Stomach (tissue), 9 donors: Measurements from ENCODE around the gene TMEM150A. TPM values are rescaled to one million over a fixed set of nuclear protein-coding genes. Genes with fewer than 3 reads are reported as not detected.

Experiments
- DNase-seq, 2 donors: peaks; one replicate each; pipeline versions ENCODE4 v3.0.0 to v3.0.0-alpha.2; 2013 to 2019
- H3K27ac ChIP-seq, 5 donors: fragments of 200-600 bp in 4 of 5; sonication (generic) in 4 of 5; one replicate each; pipeline ENCODE4 v1.5.1; 2013 to 2019; ENCODE audit warnings: mild to moderate bottlenecking in 1 of 5, moderate library complexity in 1 of 5
- H3K27me3 ChIP-seq, 3 donors: fragments of 200-600 bp; sonication (generic); one replicate each; pipeline ENCODE4 v1.5.1; 2017 to 2019; ENCODE audit warnings: mixed run types in 1 of 3
- H3K36me3 ChIP-seq, 4 donors: fragments of 200-600 bp; sonication (generic); 1 replicate in 3 of 4; 2 replicates in 1 of 4; pipeline ENCODE4 v1.5.1; 2016 to 2019
- H3K4me1 ChIP-seq, 4 donors: fragments of 200-600 bp; sonication (generic); one replicate each; pipeline ENCODE4 v1.5.1; 2016 to 2019
- H3K4me3 ChIP-seq, 4 donors: fragments of 200-600 bp; sonication (generic) in 3 of 4; one replicate each; pipeline ENCODE4 v1.5.1; 2016 to 2019; ENCODE audit warnings: mild to moderate bottlenecking in 1 of 4
- H3K9me3 ChIP-seq, 4 donors: fragments of 200-600 bp; sonication (generic); one replicate each; pipeline ENCODE4 v1.5.1; 2016 to 2019
- EP300 ChIP-seq: sonication (generic); formaldehyde crosslinking; IDR thresholded peaks from one replicate; pipeline ENCODE4 v1.6.1; 2017; ENCODE audit warnings: antibody characterized with exemption
- POLR2A ChIP-seq, 4 donors: fragments of 450-650 bp; IDR thresholded peaks; one replicate each; pipeline ENCODE4 v1.6.1; 2016; ENCODE audit warnings: antibody characterized with exemption in 4 of 4, control low read depth in 2 of 4, mild to moderate bottlenecking in 1 of 4, moderate library complexity in 1 of 4
- POLR2AphosphoS5 ChIP-seq, 3 donors: sonication (generic); formaldehyde crosslinking; IDR thresholded peaks; one replicate each; pipeline ENCODE4 v1.6.1; 2016; ENCODE audit warnings: antibody characterized with exemption in 3 of 3
- WGBS, 5 donors: extraction: QIAGEN DNeasy Blood & Tissue Kit in 3 of 5; methylation state at CpG; one replicate each; pipeline versions ENCODE4 v1.1.5 to v1.1.7; 2013 to 2018; 5-methylcytosine and 5-hydroxymethylcytosine counted together
- intact Hi-C: fragments of 100-400 bp; cut with DNase I; formaldehyde crosslinking; loops from one replicate; pipeline ENCODE4 v1.15.1; 2023; ENCODE audit warnings: low total_unique reads
- polyA plus RNA-seq, 3 donors: library from polyadenylated mRNA; stranded (reverse); fragments of 200-250 nt; gene quantifications; one replicate each; pipeline ENCODE4 v1.2.3, GENCODE V29; 2013
- small RNA-seq, 4 donors: library from RNA; depleted of rRNA; stranded (forward); fragments of <200 nt; gene quantifications; one replicate each; pipeline ENCODE3, GENCODE V24; 2016
- total RNA-seq, 5 donors: library from RNA; depleted of rRNA; stranded (reverse); fragments of >200 nt; gene quantifications; one replicate each; pipeline versions ENCODE4 v1.1.0 to v1.2.3, GENCODE V29; 2014 to 2016
- TF ChIP-seq, protein P1 (sequence below), 7 experiments: fragments of 450-650 bp in 4 of 7; fragments of 200-600 bp in 3 of 7; sonication (generic) in 3 of 7; IDR thresholded peaks; one replicate each; pipeline ENCODE4 v1.5.1; 2016 to 2019; ENCODE audit warnings: antibody characterized with exemption in 7 of 7, control low read depth in 2 of 7, mild to moderate bottlenecking in 1 of 7
- donor health status: healthy with polysubstance abuse.
- donor health status: Bipolar disorder and iron deficiency.
- donor health status: healthy.

Gene TMEM150A
- total and polyA plus RNA-seq, 8 donors = 5.0 to 62.4 (median 24.6) TPM; not detected in 1

DNA sequence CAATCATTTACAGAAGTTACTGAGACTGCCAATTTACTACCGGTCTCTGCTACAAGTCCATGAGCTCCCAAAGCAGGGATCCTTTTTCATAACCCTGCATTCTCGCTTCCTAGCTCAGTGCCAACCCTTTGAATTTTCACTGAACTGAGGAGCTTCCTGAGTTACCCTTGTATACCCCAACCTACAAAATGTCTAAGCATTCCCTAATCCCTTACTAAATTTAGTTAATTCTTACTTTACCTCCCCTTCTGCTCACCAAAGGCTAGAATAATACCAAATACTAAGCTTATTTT, 53.9 kb downstream of the TMEM150A start:
- 32 to 71% (median 52%) methylated on average over 2 of the region's 2 CpGs for WGBS, 5 donors
- intact Hi-C loops = no loop called here
- Histone ChIP-seq H3K27ac (peak overlapping the region in 3 of 5 donors; percentile 56 to 100 (median 99)), H3K9me3 (no peaks in the 10 kb centered on the region), H3K4me3 (no peak overlapping the region), H3K36me3 (peaks cover 39 to 95% (median 82%) of the 10 kb centered on the region in 4 donors), H3K27me3 (no peaks in the 10 kb centered on the region), H3K4me1 (peaks cover 15 to 81% (median 43%) of the 10 kb centered on the region in 4 donors)
- no peak for DNase-seq
- TF ChIP-seq EP300 = no peak
- TF ChIP-seq POLR2AphosphoS5 (IDR thresholded peaks at IDR 0.05) = no peak
- TF ChIP-seq, protein P1, sequence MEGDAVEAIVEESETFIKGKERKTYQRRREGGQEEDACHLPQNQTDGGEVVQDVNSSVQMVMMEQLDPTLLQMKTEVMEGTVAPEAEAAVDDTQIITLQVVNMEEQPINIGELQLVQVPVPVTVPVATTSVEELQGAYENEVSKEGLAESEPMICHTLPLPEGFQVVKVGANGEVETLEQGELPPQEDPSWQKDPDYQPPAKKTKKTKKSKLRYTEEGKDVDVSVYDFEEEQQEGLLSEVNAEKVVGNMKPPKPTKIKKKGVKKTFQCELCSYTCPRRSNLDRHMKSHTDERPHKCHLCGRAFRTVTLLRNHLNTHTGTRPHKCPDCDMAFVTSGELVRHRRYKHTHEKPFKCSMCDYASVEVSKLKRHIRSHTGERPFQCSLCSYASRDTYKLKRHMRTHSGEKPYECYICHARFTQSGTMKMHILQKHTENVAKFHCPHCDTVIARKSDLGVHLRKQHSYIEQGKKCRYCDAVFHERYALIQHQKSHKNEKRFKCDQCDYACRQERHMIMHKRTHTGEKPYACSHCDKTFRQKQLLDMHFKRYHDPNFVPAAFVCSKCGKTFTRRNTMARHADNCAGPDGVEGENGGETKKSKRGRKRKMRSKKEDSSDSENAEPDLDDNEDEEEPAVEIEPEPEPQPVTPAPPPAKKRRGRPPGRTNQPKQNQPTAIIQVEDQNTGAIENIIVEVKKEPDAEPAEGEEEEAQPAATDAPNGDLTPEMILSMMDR (IDR thresholded peaks at IDR 0.05) = no peak
- no peak for TF ChIP-seq POLR2A (IDR thresholded peaks at IDR 0.05)

Small RNA genes lying within 50 kb of the gene (small RNA-seq; reads per million reads assigned to genes)
- 0 reads per million in 4 donors for gene RN7SL126P

Other genes starting within 250 kb of the TMEM150A start
- gene RETSAT, start 248.2 kb downstream of the TMEM150A start, total RNA-seq = 10 to 100 TPM; 22.2 to 90.1 (median 83.9) TPM
- 10 to 100 TPM; 11.5 to 23.9 (median 19.4) TPM for gene RETSAT, start 248.2 kb downstream of the TMEM150A start, polyA plus RNA-seq
- 10 to 100 TPM; 16.9 to 43.8 (median 21.7) TPM for gene ELMOD3, start 247.9 kb downstream of the TMEM150A start, total RNA-seq
- 10 to 100 TPM; 13.4 to 19.7 (median 17.0) TPM for gene ELMOD3, start 247.9 kb downstream of the TMEM150A start, polyA plus RNA-seq
- gene CAPG, start 192.3 kb downstream of the TMEM150A start, total RNA-seq = 100 to 1,000 TPM in 2 of 5 donors, 10 to 100 TPM in 3; 35.0 to 135 (median 50.8) TPM
- gene CAPG, start 192.3 kb downstream of the TMEM150A start, polyA plus RNA-seq = 100 to 1,000 TPM; 146 to 350 (median 157) TPM
- 10 to 100 TPM in 2 of 5 donors, 1 to 10 TPM in 1, not detected in 2; 2.2 to 14.5 (median 13.4) TPM for gene SH2D6, start 184.0 kb downstream of the TMEM150A start, total RNA-seq
- 1 to 10 TPM; 1.1 to 2.3 (median 1.2) TPM for gene SH2D6, start 184.0 kb downstream of the TMEM150A start, polyA plus RNA-seq
- gene MAT2A, start 63.5 kb downstream of the TMEM150A start, total RNA-seq = 100 to 1,000 TPM in 3 of 5 donors, 10 to 100 TPM in 2; 88.7 to 278 (median 190) TPM
- 100 to 1,000 TPM in 1 of 3 donors, 10 to 100 TPM in 2; 73.3 to 107 (median 91.2) TPM for gene MAT2A, start 63.5 kb downstream of the TMEM150A start, polyA plus RNA-seq
- gene GGCX, start 41.2 kb downstream of the TMEM150A start, total RNA-seq = 10 to 100 TPM; 12.2 to 87.5 (median 19.6) TPM
- 10 to 100 TPM in 2 of 3 donors, 1 to 10 TPM in 1; 5.2 to 15.1 (median 14.9) TPM for gene GGCX, start 41.2 kb downstream of the TMEM150A start, polyA plus RNA-seq
- gene VAMP8, start 25.1 kb downstream of the TMEM150A start, total RNA-seq = 100 to 1,000 TPM in 2 of 5 donors, 10 to 100 TPM in 1, 1 to 10 TPM in 1, not detected in 1; 2.2 to 191 (median 79.6) TPM
- gene VAMP8, start 25.1 kb downstream of the TMEM150A start, polyA plus RNA-seq = 100 to 1,000 TPM; 358 to 568 (median 435) TPM
- gene VAMP5, start 18.3 kb downstream of the TMEM150A start, total RNA-seq = 10 to 100 TPM in 4 of 5 donors, 1 to 10 TPM in 1; 7.7 to 82.6 (median 29.5) TPM
- 10 to 100 TPM; 87.7 to 95.1 (median 90.4) TPM for gene VAMP5, start 18.3 kb downstream of the TMEM150A start, polyA plus RNA-seq
- gene RNF181, start 7.0 kb downstream of the TMEM150A start, total RNA-seq = 100 to 1,000 TPM in 1 of 5 donors, 10 to 100 TPM in 3, not detected in 1; 11.3 to 143 (median 79.1) TPM
- gene RNF181, start 7.0 kb downstream of the TMEM150A start, polyA plus RNA-seq = 100 to 1,000 TPM; 217 to 272 (median 223) TPM
- 10 to 100 TPM; 12.7 to 40.8 (median 19.7) TPM for gene C2orf68, start 9.4 kb upstream of the TMEM150A start, total RNA-seq
- 10 to 100 TPM; 19.9 to 22.5 (median 20.5) TPM for gene C2orf68, start 9.4 kb upstream of the TMEM150A start, polyA plus RNA-seq
- gene USP39, start 13.5 kb upstream of the TMEM150A start, total RNA-seq = 100 to 1,000 TPM in 2 of 5 donors, 10 to 100 TPM in 3; 17.5 to 454 (median 51.0) TPM
- 10 to 100 TPM; 30.9 to 38.6 (median 37.5) TPM for gene USP39, start 13.5 kb upstream of the TMEM150A start, polyA plus RNA-seq
- 1,000 to 10,000 TPM in 1 of 5 donors, 10 to 100 TPM in 1, 1 to 10 TPM in 1, under 1 TPM in 1, not detected in 1; 0.14 to 4,040 (median 7.4) TPM for gene SFTPB, start 65.5 kb upstream of the TMEM150A start, total RNA-seq
- gene SFTPB, start 65.5 kb upstream of the TMEM150A start, polyA plus RNA-seq = 10 to 100 TPM in 1 of 3 donors, 1 to 10 TPM in 1, under 1 TPM in 1; 0.44 to 10.8 (median 1.8) TPM
- 1 to 10 TPM in 1 of 5 donors, under 1 TPM in 1, not detected in 3; 0.72 to 5.8 TPM for gene GNLY, start 91.7 kb upstream of the TMEM150A start, total RNA-seq
- 1 to 10 TPM; 1.1 to 2.4 (median 1.7) TPM for gene GNLY, start 91.7 kb upstream of the TMEM150A start, polyA plus RNA-seq
- 10 to 100 TPM in 2 of 5 donors, 1 to 10 TPM in 3; 2.3 to 23.2 (median 9.7) TPM for gene ATOH8, start 151.3 kb upstream of the TMEM150A start, total RNA-seq
- 10 to 100 TPM; 11.3 to 20.0 (median 15.3) TPM for gene ATOH8, start 151.3 kb upstream of the TMEM150A start, polyA plus RNA-seq